AG04450 (cell line): ENCODE results near the gene IFFO2. TPM values are rescaled to one million over a fixed set of nuclear protein-coding genes. Genes with fewer than 3 reads are reported as not detected.

Experiments
- CTCF ChIA-PET: fragments of 300-600, 350-600 bp; formaldehyde crosslinking; extraction: SDS; loops from one replicate; lab custom pipeline; 2022; ENCODE audit warnings: antibody characterized with exemption, inconsistent platforms; lab: Charles Lee
- POLR2A ChIA-PET: fragments of 350-600 bp; formaldehyde crosslinking; extraction: SDS; loops from one replicate; lab custom pipeline; 2021; ENCODE audit warnings: antibody characterized with exemption, inconsistent platforms; lab: Yijun Ruan, JAX
- DNase-seq: peaks from one replicate; pipeline ENCODE4 v3.0.0-alpha.2; 2011; ENCODE audit warnings: low read depth, low spot score
- H3K27ac ChIP-seq: one replicate; pipeline ENCODE4 v1.5.1; 2012; ENCODE audit warnings: low read depth, low read length, control low read depth
- H3K27me3 ChIP-seq: one replicate; pipeline ENCODE4 v1.6.0; 2012; ENCODE audit warnings: low read length; ENCODE audit not compliant: control insufficient read depth, insufficient read depth
- H3K4me3 ChIP-seq: 2 replicates; pipeline ENCODE4 v1.5.1; 2011; ENCODE audit warnings: mild to moderate bottlenecking, low read depth, low read length, control low read depth
- H3K9me3 ChIP-seq: 2 replicates; pipeline ENCODE4 v1.5.1; 2012; ENCODE audit warnings: low read length; ENCODE audit not compliant: control insufficient read depth, insufficient read depth
- polyA plus RNA-seq: library from polyadenylated mRNA; depleted of rRNA; stranded (reverse); fragments of >200 nt; gene quantifications from 2 replicates; pipeline ENCODE4 v1.2.3, GENCODE V29; 2011; rRNA removed
- small RNA-seq: library from RNA; depleted of rRNA; stranded (forward); fragments of <200 nt; gene quantifications from one replicate; pipeline ENCODE3, GENCODE V24; 2012; ENCODE audit warnings: low read depth; ENCODE audit not compliant: insufficient read length
- TF ChIP-seq, protein P1 (sequence below): IDR thresholded peaks from 2 replicates; pipeline ENCODE4 v1.5.1; 2011; ENCODE audit warnings: low read depth, low read length, control low read depth, inconsistent platforms

The IFFO2 gene
- polyA plus RNA-seq, 1 experiment = 6.8 TPM

GRCh38 chr1:18854331-18855025, 102.0 kb downstream of the IFFO2 start:
- Histone ChIP-seq H3K9me3 (no peaks in the 10 kb centered on the region), H3K4me3 (no peak overlapping the region), H3K27me3 (peaks cover 4% of the 10 kb centered on the region), H3K27ac (no peak overlapping the region)
- no peak for DNase-seq
- POLR2A ChIA-PET = no interaction called here
- TF ChIP-seq, protein P1, sequence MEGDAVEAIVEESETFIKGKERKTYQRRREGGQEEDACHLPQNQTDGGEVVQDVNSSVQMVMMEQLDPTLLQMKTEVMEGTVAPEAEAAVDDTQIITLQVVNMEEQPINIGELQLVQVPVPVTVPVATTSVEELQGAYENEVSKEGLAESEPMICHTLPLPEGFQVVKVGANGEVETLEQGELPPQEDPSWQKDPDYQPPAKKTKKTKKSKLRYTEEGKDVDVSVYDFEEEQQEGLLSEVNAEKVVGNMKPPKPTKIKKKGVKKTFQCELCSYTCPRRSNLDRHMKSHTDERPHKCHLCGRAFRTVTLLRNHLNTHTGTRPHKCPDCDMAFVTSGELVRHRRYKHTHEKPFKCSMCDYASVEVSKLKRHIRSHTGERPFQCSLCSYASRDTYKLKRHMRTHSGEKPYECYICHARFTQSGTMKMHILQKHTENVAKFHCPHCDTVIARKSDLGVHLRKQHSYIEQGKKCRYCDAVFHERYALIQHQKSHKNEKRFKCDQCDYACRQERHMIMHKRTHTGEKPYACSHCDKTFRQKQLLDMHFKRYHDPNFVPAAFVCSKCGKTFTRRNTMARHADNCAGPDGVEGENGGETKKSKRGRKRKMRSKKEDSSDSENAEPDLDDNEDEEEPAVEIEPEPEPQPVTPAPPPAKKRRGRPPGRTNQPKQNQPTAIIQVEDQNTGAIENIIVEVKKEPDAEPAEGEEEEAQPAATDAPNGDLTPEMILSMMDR = no peak
- CTCF ChIA-PET = no interaction called here

Small RNAs within 50 kb of the gene (small RNA-seq; reads per million reads assigned to genes)
- gene MIR1290 (not detected), gene MIR4695 (not detected)

Other genes with a start within 250 kb of the IFFO2 start
- gene TAS1R2, start 97.0 kb downstream of the IFFO2 start, polyA plus RNA-seq = not detected in 2 replicates
- 8.8 and 14.7 TPM in 2 replicates for gene ALDH4A1, start 54.1 kb downstream of the IFFO2 start, polyA plus RNA-seq